Gastrocnemius medialis (tissue), 4 donors: ENCODE results near the gene USP34. TPM values are rescaled to one million over a fixed set of nuclear protein-coding genes. Genes with fewer than 3 reads are reported as not detected.
A peak's percentile ranks its signal among the peaks of the same experiment; 100 is the strongest.

ENCODE experiments used
- ATAC-seq, 2 donors: fragments of 150-250 bp; one replicate each; pipeline ENCODE4 v1.9.1; 2016
- DNase-seq, 2 donors: peaks; one replicate each; pipeline ENCODE4 v3.0.0-alpha.2; 2019
- H3K27ac ChIP-seq, 4 donors: fragments of 200-600 bp; sonication (generic); 1 replicate in 1 of 4; 2 replicates in 3 of 4; pipeline ENCODE4 v1.5.1; 2016 to 2018; ENCODE audit warnings: mild to moderate bottlenecking in 2 of 4, moderate library complexity in 1 of 4
- H3K27me3 ChIP-seq, 3 donors: fragments of 200-600 bp; sonication (generic) in 2 of 3; 1 replicate in 1 of 3; 2 replicates in 2 of 3; pipeline versions ENCODE4 v1.5.1 to v1.6.0; 2016 to 2019; ENCODE audit warnings: mild to moderate bottlenecking in 1 of 3, moderate library complexity in 1 of 3
- H3K36me3 ChIP-seq, 2 donors: fragments of 200-600 bp; sonication (generic) in 1 of 2; one replicate each; pipeline ENCODE4 v1.5.1; 2017 to 2018
- H3K4me1 ChIP-seq, 2 donors: fragments of 200-600 bp; sonication (generic) in 1 of 2; one replicate each; pipeline ENCODE4 v1.5.1; 2016 to 2017; ENCODE audit warnings: mild to moderate bottlenecking in 2 of 2
- H3K4me3 ChIP-seq, 4 donors: fragments of 200-600 bp; sonication (generic) in 3 of 4; 1 replicate in 1 of 4; 2 replicates in 3 of 4; pipeline ENCODE4 v1.5.1; 2016 to 2019; ENCODE audit warnings: mild to moderate bottlenecking in 2 of 4
- H3K9me3 ChIP-seq, 3 donors: fragments of 200-600 bp; sonication (generic) in 2 of 3; 1 replicate in 1 of 3; 2 replicates in 2 of 3; pipeline ENCODE4 v1.5.1; 2016 to 2019
- POLR2A ChIP-seq, 2 donors: fragments of 450-650 bp; IDR thresholded peaks; one replicate each; pipeline ENCODE4 v1.6.1; 2017; ENCODE audit warnings: antibody characterized with exemption in 2 of 2, mild to moderate bottlenecking in 2 of 2, moderate library complexity in 2 of 2
- in situ Hi-C, 4 donors: fragments of 200-750 bp; cut with MboI; loops; one replicate each; pipeline versions ENCODE4 v1.15.0 to v1.8.0; 2017; ENCODE audit warnings: low sequenced_read_pairs in 4 of 4
- intact Hi-C: fragments of 100-400 bp; cut with DNase I; formaldehyde crosslinking; loops from one replicate; pipeline ENCODE4 v1.15.1; 2023; ENCODE audit warnings: low total_unique reads
- total RNA-seq, 4 donors: library from RNA; depleted of rRNA; stranded (reverse); fragments of >200 nt; gene quantifications; one replicate each; pipeline versions ENCODE4 v1.1.0 to v1.2.3, GENCODE V29; 2016
- TF ChIP-seq, protein P1 (sequence below), 5 experiments: fragments of 450-650 bp in 3 of 5; fragments of 200-600 bp in 2 of 5; sonication (generic) in 2 of 5; IDR thresholded peaks in 4 of 5; conservative IDR thresholded peaks in 1 of 5; 1 replicate in 4 of 5; 2 replicates in 1 of 5; pipeline ENCODE4 v1.5.1; 2016 to 2019; ENCODE audit warnings: antibody characterized with exemption in 5 of 5, mild to moderate bottlenecking in 3 of 5, moderate library complexity in 3 of 5

USP34 gene
- total RNA-seq, 4 donors from 2014 or later, result 64.5 to 150 (median 76.3) TPM

DNA sequence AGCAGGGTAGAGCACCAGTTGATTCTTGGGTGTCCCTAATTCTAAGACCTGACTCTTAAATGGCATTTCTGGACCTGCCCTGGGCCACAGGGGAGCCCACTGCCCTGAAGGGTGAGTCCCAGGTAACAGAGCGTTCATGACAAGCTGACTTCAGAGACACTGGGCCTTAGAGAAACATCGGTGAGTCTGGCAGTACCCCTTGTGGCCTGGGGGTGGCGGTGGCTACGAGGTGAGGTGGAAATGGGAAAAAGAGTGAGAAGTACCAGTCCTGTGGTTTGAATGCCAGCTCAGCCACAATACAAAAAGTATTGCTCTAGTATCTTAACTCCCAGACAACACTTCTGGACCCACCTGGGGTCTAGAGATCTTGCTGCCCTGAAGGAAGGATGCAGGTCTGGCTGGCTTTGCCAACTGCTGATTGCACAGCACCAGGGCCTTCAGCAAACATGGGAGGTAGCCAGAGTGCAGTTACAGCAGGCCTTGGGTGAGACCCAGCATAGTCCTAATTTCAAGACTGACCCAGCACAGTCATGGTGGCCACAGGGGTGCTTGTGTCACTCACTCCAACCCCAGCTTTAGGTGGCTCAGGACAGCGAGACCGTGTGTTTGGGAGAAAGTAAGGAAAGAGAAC lies 44.5 kb downstream of the USP34 start:
- Histone ChIP-seq H3K27ac (peak overlapping the region in 2 of 4 donors; percentile 15 to 18), H3K27me3 (no peaks in the 10 kb centered on the region), H3K9me3 (no peaks in the 10 kb centered on the region), H3K36me3 (no peaks in the 10 kb centered on the region), H3K4me1 (peaks cover 30 to 35% of the 10 kb centered on the region in 2 donors), H3K4me3 (no peak overlapping the region)
- ATAC-seq (peak; percentile 14 to 56), DNase-seq (peak in 1 of 2 donors; percentile 35)
- TF ChIP-seq, protein P1, sequence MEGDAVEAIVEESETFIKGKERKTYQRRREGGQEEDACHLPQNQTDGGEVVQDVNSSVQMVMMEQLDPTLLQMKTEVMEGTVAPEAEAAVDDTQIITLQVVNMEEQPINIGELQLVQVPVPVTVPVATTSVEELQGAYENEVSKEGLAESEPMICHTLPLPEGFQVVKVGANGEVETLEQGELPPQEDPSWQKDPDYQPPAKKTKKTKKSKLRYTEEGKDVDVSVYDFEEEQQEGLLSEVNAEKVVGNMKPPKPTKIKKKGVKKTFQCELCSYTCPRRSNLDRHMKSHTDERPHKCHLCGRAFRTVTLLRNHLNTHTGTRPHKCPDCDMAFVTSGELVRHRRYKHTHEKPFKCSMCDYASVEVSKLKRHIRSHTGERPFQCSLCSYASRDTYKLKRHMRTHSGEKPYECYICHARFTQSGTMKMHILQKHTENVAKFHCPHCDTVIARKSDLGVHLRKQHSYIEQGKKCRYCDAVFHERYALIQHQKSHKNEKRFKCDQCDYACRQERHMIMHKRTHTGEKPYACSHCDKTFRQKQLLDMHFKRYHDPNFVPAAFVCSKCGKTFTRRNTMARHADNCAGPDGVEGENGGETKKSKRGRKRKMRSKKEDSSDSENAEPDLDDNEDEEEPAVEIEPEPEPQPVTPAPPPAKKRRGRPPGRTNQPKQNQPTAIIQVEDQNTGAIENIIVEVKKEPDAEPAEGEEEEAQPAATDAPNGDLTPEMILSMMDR (IDR thresholded peaks at IDR 0.05 in 4 of 5, conservative IDR thresholded peaks at IDR 0.05 in 1 of 5), result peak in 4 of 5 experiments; percentile 28 to 46 (median 35)
- TF ChIP-seq POLR2A (IDR thresholded peaks at IDR 0.05), result no peak
- intact Hi-C loops (no loop called here), in situ Hi-C loops (no loop called here)

DNA sequence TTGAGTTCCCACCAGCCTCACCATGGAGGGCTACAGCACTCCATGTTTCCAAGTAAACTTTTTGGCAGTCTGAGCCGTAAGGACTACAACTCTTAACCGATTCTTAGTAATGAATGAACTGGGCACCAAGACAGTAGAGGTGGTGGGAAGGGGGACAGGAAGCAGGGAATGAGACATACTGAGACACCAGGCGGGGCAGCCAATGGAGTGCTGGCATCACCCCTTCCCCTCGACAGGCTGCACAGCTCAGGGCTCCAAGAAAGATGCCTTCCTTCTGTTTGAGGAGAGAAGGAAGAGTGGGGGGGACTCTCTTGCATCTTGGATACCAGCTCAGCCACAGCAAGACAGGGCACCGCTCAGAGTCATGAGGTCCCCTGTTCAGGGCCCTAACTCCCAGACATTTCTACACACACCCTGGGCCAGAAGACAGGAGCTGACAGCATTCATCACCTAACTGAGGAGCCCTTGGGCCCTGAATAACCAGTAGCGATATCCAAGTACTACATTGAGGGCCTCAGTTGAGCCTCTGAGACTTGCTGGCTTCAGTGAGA lies 45.2 kb downstream of the USP34 start:
- Histone ChIP-seq H3K27me3 (no peaks in the 10 kb centered on the region), H3K36me3 (no peaks in the 10 kb centered on the region), H3K27ac (peak overlapping the region in 2 of 4 donors; percentile 15 to 18), H3K9me3 (no peaks in the 10 kb centered on the region), H3K4me3 (no peak overlapping the region), H3K4me1 (peaks cover 30 to 41% of the 10 kb centered on the region in 2 donors)
- in situ Hi-C loops, result no loop called here
- DNase-seq, result no peak
- ATAC-seq, result no peak
- TF ChIP-seq POLR2A (IDR thresholded peaks at IDR 0.05), result no peak
- TF ChIP-seq, protein P1 (IDR thresholded peaks at IDR 0.05 in 4 of 5, conservative IDR thresholded peaks at IDR 0.05 in 1 of 5), result no peak
- intact Hi-C loops, result no loop called here

DNA sequence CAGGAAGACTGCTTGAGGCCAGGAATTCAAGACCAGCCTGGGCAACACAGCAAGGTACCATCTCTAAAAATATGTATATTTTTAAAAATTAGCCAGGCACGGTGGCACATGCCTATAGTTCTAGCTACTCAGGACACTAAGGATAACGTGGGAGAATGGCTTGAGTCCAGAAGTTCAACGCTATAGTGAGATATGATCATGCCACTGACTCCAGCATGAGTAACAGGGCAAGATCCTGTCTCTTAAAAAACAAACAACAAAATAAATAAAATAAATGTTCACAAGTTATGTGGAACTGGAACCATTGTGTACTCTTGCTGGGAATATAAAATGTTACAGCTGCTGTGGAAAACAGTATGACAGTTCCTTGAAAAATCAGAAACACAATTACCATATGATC lies 47.2 kb downstream of the USP34 start:
- ATAC-seq (no peak), DNase-seq (no peak)
- H3K27me3 ChIP-seq, result no peaks in the 10 kb centered on the region
- H3K36me3 ChIP-seq, result no peaks in the 10 kb centered on the region
- TF ChIP-seq, protein P1 (IDR thresholded peaks at IDR 0.05 in 4 of 5, conservative IDR thresholded peaks at IDR 0.05 in 1 of 5), result no peak
- no peak for TF ChIP-seq POLR2A (IDR thresholded peaks at IDR 0.05)
- H3K9me3 ChIP-seq, result no peaks in the 10 kb centered on the region
- intact Hi-C loops, result no loop called here
- no peak overlapping the region for H3K4me3 ChIP-seq
- H3K4me1 ChIP-seq, result peaks cover 28 to 41% of the 10 kb centered on the region in 2 donors
- H3K27ac ChIP-seq, result peak overlapping the region in 1 of 4 donors; percentile 1
- in situ Hi-C loops, result no loop called here

DNA sequence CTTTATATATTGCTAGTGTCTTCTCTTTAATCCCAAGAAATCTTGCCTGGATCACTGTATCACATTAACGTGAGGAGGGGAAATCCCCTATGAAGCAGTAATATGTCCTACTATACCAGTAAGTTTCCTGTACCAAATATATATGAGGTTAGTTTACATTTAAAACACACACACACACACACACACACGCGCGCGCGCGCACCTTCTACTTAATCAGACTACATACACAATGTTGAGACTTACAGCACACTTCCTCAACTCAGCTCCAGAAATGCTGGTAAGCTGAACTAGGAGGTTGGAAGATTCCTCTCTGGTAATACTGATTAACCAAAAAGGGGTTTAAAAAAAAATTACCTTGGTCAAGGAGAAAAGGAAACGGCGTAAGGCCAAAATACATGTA lies 49.3 kb downstream of the USP34 start:
- ATAC-seq (no peak), DNase-seq (no peak)
- in situ Hi-C loops (no loop called here), intact Hi-C loops (no loop called here)
- peak overlapping the region in 3 of 4 donors; percentile 16 to 38 (median 18) for H3K27ac ChIP-seq
- no peak overlapping the region for H3K4me3 ChIP-seq
- H3K9me3 ChIP-seq, result no peaks in the 10 kb centered on the region
- H3K4me1 ChIP-seq, result peaks cover 18 to 41% of the 10 kb centered on the region in 2 donors
- TF ChIP-seq POLR2A (IDR thresholded peaks at IDR 0.05), result no peak
- TF ChIP-seq, protein P1 (IDR thresholded peaks at IDR 0.05 in 4 of 5, conservative IDR thresholded peaks at IDR 0.05 in 1 of 5), result no peak
- no peaks in the 10 kb centered on the region for H3K36me3 ChIP-seq
- no peaks in the 10 kb centered on the region for H3K27me3 ChIP-seq
